A549 (cell line): ENCODE data around the gene TIMM44. TPM values are rescaled to one million over a fixed set of nuclear protein-coding genes. Genes with fewer than 3 reads are reported as not detected.

ENCODE experiments used
- ATAC-seq, 2 experiments: fragments of 200-7000 bp in 1 of 2; fragments of >200 bp in 1 of 2; cut with Nextera tagmentation in 1 of 2; cut with Tn5 transposase in 1 of 2; 3 replicates each; pipeline versions ENCODE4 v1.8.0 to v1.9.1; 2018 to 2020; ENCODE audit warnings: mild to moderate bottlenecking in 1 of 2, moderate library complexity in 1 of 2
- CTCF ChIA-PET: fragments of 300-600 bp; sonication (Branson Sonifier 250); formaldehyde crosslinking; extraction: SDS; loops from one replicate; lab custom pipeline; 2021; ENCODE audit warnings: antibody characterized with exemption, inconsistent platforms; lab: Yijun Ruan, JAX
- POLR2A ChIA-PET: fragments of 350-600 bp; formaldehyde crosslinking; extraction: SDS; loops from one replicate; lab custom pipeline; 2021; ENCODE audit warnings: antibody characterized with exemption, inconsistent platforms; lab: Yijun Ruan, JAX
- DNase-seq, 2 experiments: peaks; one replicate each; pipeline versions ENCODE4 v3.0.0 to v3.0.0-alpha.2; 2011 to 2016; ENCODE audit warnings: low read depth in 1 of 2, low spot score in 1 of 2
- FAIRE-seq: peaks from 2 replicates; lab custom pipeline; 2011; peaks lifted over from hg19 to GRCh38; lab: Jason Lieb, UNC
- H3K27ac ChIP-seq, 2 experiments: fragments of >200 bp; sonication (Bioruptor Twin); formaldehyde crosslinking; 3 replicates each; pipeline ENCODE4 v1.5.1; 2016 to 2017
- H3K4me1 ChIP-seq: fragments of >200 bp; sonication (Bioruptor Twin); formaldehyde crosslinking; 3 replicates; pipeline ENCODE4 v1.6.1; 2016
- H3K4me2 ChIP-seq: fragments of >200 bp; sonication (Bioruptor Twin); formaldehyde crosslinking; 3 replicates; pipeline ENCODE4 v1.6.1; 2016
- H3K4me3 ChIP-seq: fragments of >200 bp; sonication (Bioruptor Twin); formaldehyde crosslinking; 3 replicates; pipeline ENCODE4 v1.5.1; 2016
- H3K9me3 ChIP-seq: fragments of >200 bp; sonication (Bioruptor Twin); formaldehyde crosslinking; 3 replicates; pipeline ENCODE4 v1.6.1; 2016
- ATOH8 ChIP-seq: fragments of 250-450 bp; sonication (Bioruptor Pico); IDR thresholded peaks from 2 replicates; pipeline ENCODE4 v1.5.0; 2020; ENCODE audit warnings: low read depth, mild to moderate bottlenecking, moderate library complexity
- BHLHE40 ChIP-seq: IDR thresholded peaks from 2 replicates; pipeline ENCODE4 v1.6.1; 2012; ENCODE audit warnings: low read depth, low read length, inconsistent platforms
- CBX8 ChIP-seq: fragments of 200-600 bp; sonication (generic); IDR thresholded peaks from 2 replicates; pipeline ENCODE4 v1.6.1; 2016
- CHD2 ChIP-seq: fragments of 150-350 bp; IDR thresholded peaks from 2 replicates; pipeline ENCODE4 v1.6.1; 2014; ENCODE audit warnings: low read length; ENCODE audit not compliant: partially characterized antibody
- CHD4 ChIP-seq: fragments of 200-600 bp; sonication (generic); IDR thresholded peaks from 2 replicates; pipeline ENCODE4 v1.6.1; 2016; ENCODE audit warnings: antibody characterized with exemption, mild to moderate bottlenecking, borderline replicate concordance
- E2F6 ChIP-seq: IDR thresholded peaks from 2 replicates; pipeline ENCODE4 v1.6.1; 2012; ENCODE audit warnings: low read depth, borderline replicate concordance
- FOSB ChIP-seq: fragments of 250-450 bp; sonication (Bioruptor Pico); IDR thresholded peaks from 2 replicates; pipeline ENCODE4 v1.5.0; 2020; ENCODE audit warnings: mild to moderate bottlenecking, moderate library complexity
- FOXS1 ChIP-seq: fragments of 250-450 bp; sonication (Bioruptor Pico); IDR thresholded peaks from 2 replicates; pipeline ENCODE4 v1.5.0; 2020; ENCODE audit warnings: mild to moderate bottlenecking, moderate library complexity
- HDAC2 ChIP-seq: fragments of 200-600 bp; sonication (generic); IDR thresholded peaks from 2 replicates; pipeline ENCODE4 v1.6.1; 2016
- HES2 ChIP-seq: fragments of >200 bp; sonication (Bioruptor Twin); formaldehyde crosslinking; IDR thresholded peaks from 2 replicates; pipeline ENCODE4 v1.6.1; 2016
- HEYL ChIP-seq: fragments of 250-450 bp; sonication (Bioruptor Pico); IDR thresholded peaks from 2 replicates; pipeline ENCODE4 v1.8.0; 2021; ENCODE audit warnings: mild to moderate bottlenecking, moderate library complexity
- HMGXB4 ChIP-seq: fragments of 250-450 bp; sonication (Bioruptor Pico); IDR thresholded peaks from 2 replicates; pipeline ENCODE4 v1.5.0; 2021; ENCODE audit warnings: mild to moderate bottlenecking, moderate library complexity, borderline replicate concordance
- HOXB5 ChIP-seq: fragments of 250-450 bp; sonication (Bioruptor Pico); IDR thresholded peaks from 2 replicates; pipeline ENCODE4 v1.5.0; 2020; ENCODE audit warnings: mild to moderate bottlenecking, moderate library complexity
- JUN ChIP-seq, 2 experiments: fragments of >200 bp; sonication (Bioruptor Twin); formaldehyde crosslinking; IDR thresholded peaks; 2 replicates in 1 of 2; 3 replicates in 1 of 2; pipeline ENCODE4 v1.6.1; 2016 to 2017
- MAZ ChIP-seq: fragments of 150-350 bp; IDR thresholded peaks from 2 replicates; pipeline ENCODE4 v1.6.1; 2014; ENCODE audit warnings: antibody characterized with exemption, low read depth, low read length, borderline replicate concordance
- NFE2L2 ChIP-seq: fragments of 150-350 bp; conservative IDR thresholded peaks from 2 replicates; pipeline ENCODE4 v1.6.1; 2014; ENCODE audit warnings: low read length
- RAD21 ChIP-seq, 2 experiments: fragments of >200 bp in 1 of 2; sonication (Bioruptor Twin) in 1 of 2; formaldehyde crosslinking in 1 of 2; IDR thresholded peaks in 1 of 2; conservative IDR thresholded peaks in 1 of 2; 2 replicates in 1 of 2; 3 replicates in 1 of 2; pipeline ENCODE4 v1.6.1; 2012 to 2018; ENCODE audit warnings: inconsistent platforms in 1 of 2
- RCOR1 ChIP-seq: fragments of 150-350 bp; IDR thresholded peaks from 2 replicates; pipeline ENCODE4 v1.6.1; 2014; ENCODE audit warnings: antibody characterized with exemption, low read length, low read depth
- SREBF2 ChIP-seq: fragments of 450-650 bp; IDR thresholded peaks from 2 replicates; pipeline ENCODE4 v1.6.1; 2014; ENCODE audit warnings: mild to moderate bottlenecking, moderate library complexity
- TFCP2L1 ChIP-seq: fragments of 250-450 bp; sonication (Bioruptor Pico); IDR thresholded peaks from 2 replicates; pipeline ENCODE4 v1.5.0; 2021; ENCODE audit warnings: mild to moderate bottlenecking
- TP53 ChIP-seq: fragments of 250-450 bp; sonication (Bioruptor Pico); IDR thresholded peaks from 2 replicates; pipeline ENCODE4 v1.5.0; 2021; ENCODE audit warnings: mild to moderate bottlenecking, moderate library complexity
- ZFP36 ChIP-seq: fragments of 450-650 bp; IDR thresholded peaks from 2 replicates; pipeline ENCODE4 v1.6.1; 2014; ENCODE audit warnings: borderline replicate concordance; ENCODE audit not compliant: partially characterized antibody
- WGBS: methylation state at CpG from one replicate; pipeline ENCODE4 v1.1.6; 2017; ENCODE audit errors: missing lambda C conversion rate; 5-methylcytosine and 5-hydroxymethylcytosine counted together
- polyA plus RNA-seq, 4 experiments: library from polyadenylated mRNA; depleted of rRNA in 3 of 4; stranded (reverse); fragments of >200 nt; fragmentation: RNase III in 1 of 4; extraction: RNeasy Plus Mini Kit Qiagen cat#74134 plus additional on column Dnase treatment in 1 of 4; gene quantifications; 2 replicates in 3 of 4; 3 replicates in 1 of 4; pipeline ENCODE4 v1.2.3, GENCODE V29; 2011 to 2017

The TIMM44 gene
- polyA plus RNA-seq, 2 of the 4 experiments (the other 2 are of a cell fraction): 29.7 to 53.2 TPM

GRCh38 chr19:7913652-7914051 is 29.8 kb downstream of the TIMM44 start (continued):
- no peak for TF ChIP-seq MAZ
- TF ChIP-seq NFE2L2: no peak
- no peak for TF ChIP-seq BHLHE40
- no peak for TF ChIP-seq SREBF2

GRCh38 chr19:7912697-7913564 is 30.5 kb downstream of the TIMM44 start:
- no peak overlapping the region for H3K4me3 ChIP-seq
- ATAC-seq (no peak), FAIRE-seq (no peak), DNase-seq (no peak)
- H3K27ac ChIP-seq: no peak overlapping the region
- peaks cover 9% of the 10 kb centered on the region for H3K4me1 ChIP-seq
- WGBS: 93% methylated on average over 33 of the region's 39 CpGs
- TF ChIP-seq HDAC2 (no peak), CHD4 (no peak), RCOR1 (no peak)
- no peak overlapping the region for H3K4me2 ChIP-seq
- H3K9me3 ChIP-seq: no peaks in the 10 kb centered on the region
- CTCF ChIA-PET: interaction anchor here (1.8 to 2.1 kb wide), 2 partner anchors 9 to 45 kb away, joined by 6 to 8 read pairs; partner anchors contain the start of gene MAP2K7
- POLR2A ChIA-PET: interaction anchor here (1.7 kb wide), 1 partner anchor 10 kb away, joined by 5 read pairs; the partner anchor contains the start of gene MAP2K7

- POLR2A ChIA-PET: interaction anchor here (1.7 kb wide), 1 partner anchor 9 kb away, joined by 5 read pairs; the partner anchor contains the start of gene MAP2K7
- no peak for DNase-seq
- TF ChIP-seq CBX8 (no peak), HOXB5 (CRISPR knock-in tag) (no peak), ATOH8 (no peak), FOXS1 (no peak), ZFP36 (no peak), E2F6 (no peak), RAD21 (conservative IDR thresholded peaks at IDR 0.05 in 1 of 2, IDR thresholded peaks at IDR 0.05 in 1 of 2) (no peak)
- TF ChIP-seq, all 56 proteins: peak for 0
- no peaks in the 10 kb centered on the region for H3K9me3 ChIP-seq
- no peak overlapping the region for H3K4me2 ChIP-seq
- H3K27ac ChIP-seq: no peak overlapping the region
- H3K4me1 ChIP-seq: peaks cover 6% of the 10 kb centered on the region
- FAIRE-seq: no peak
- ATAC-seq: no peak
- WGBS: 93% methylated on average over 17 of the region's 31 CpGs
- no peak overlapping the region for H3K4me3 ChIP-seq
- CTCF ChIA-PET: interaction anchor here (1.2 to 2.1 kb wide), 3 partner anchors 8 to 44 kb away, joined by 3 to 8 read pairs (median 6); partner anchors contain the start of gene MAP2K7
These were observed 31.2 kb downstream of the TIMM44 start for GRCh38 chr19:7912144-7912696.

- ChIA-PET CTCF (interaction anchor here (1.2 to 2.1 kb wide), 3 partner anchors 8 to 43 kb away, joined by 3 to 8 read pairs (median 6); partner anchors contain the start of gene MAP2K7), POLR2A (interaction anchor here (1.7 kb wide), 1 partner anchor 8 kb away, joined by 5 read pairs; the partner anchor contains the start of gene MAP2K7)
These were observed 31.8 kb downstream of the TIMM44 start for GRCh38 chr19:7911508-7912143.

More at GRCh38 chr19:7911508-7912143, 31.8 kb downstream of the TIMM44 start:
- Histone ChIP-seq H3K9me3 (no peaks in the 10 kb centered on the region), H3K4me3 (no peak overlapping the region), H3K4me2 (no peak overlapping the region), H3K27ac (no peak overlapping the region), H3K4me1 (peaks cover 2% of the 10 kb centered on the region; the same call in 1 of the 3 replicates)
- TF ChIP-seq HMGXB4 (no peak), TFCP2L1 (no peak), FOSB (CRISPR knock-in tag) (no peak), CHD2 (no peak), TP53 (no peak), HEYL (no peak), HES2 (no peak), JUN (IDR thresholded peaks at IDR 0.05) (no peak)
- DNase-seq (no peak), FAIRE-seq (no peak), ATAC-seq (no peak)
- 88% methylated on average over 11 of the region's 18 CpGs for WGBS
